Osteocyte (in vitro differentiated cells): Measurements from ENCODE around the gene SIDT2. TPM values are rescaled to one million over a fixed set of nuclear protein-coding genes. Genes with fewer than 3 reads are reported as not detected.

Experiments used
- DNase-seq: peaks from one replicate; pipeline ENCODE4 v3.0.0; 2021; ENCODE audit warnings: mixed read lengths; ENCODE audit not compliant: unreplicated experiment; ENCODE audit errors: extremely low spot score
- H3K27ac Mint-ChIP-seq: one replicate; pipeline ENCODE4 v1.8.0; 2021; ENCODE audit warnings: mild to moderate bottlenecking, mixed read lengths; ENCODE audit not compliant: unreplicated experiment
- H3K27me3 Mint-ChIP-seq: one replicate; pipeline ENCODE4 v1.8.0; 2021; ENCODE audit warnings: mixed read lengths; ENCODE audit not compliant: unreplicated experiment
- H3K36me3 Mint-ChIP-seq: one replicate; pipeline ENCODE4 v1.8.0; 2021; ENCODE audit warnings: mixed read lengths; ENCODE audit not compliant: unreplicated experiment
- H3K4me1 Mint-ChIP-seq: one replicate; pipeline ENCODE4 v1.8.0; 2021; ENCODE audit warnings: mixed read lengths; ENCODE audit not compliant: unreplicated experiment
- H3K4me3 Mint-ChIP-seq: one replicate; pipeline ENCODE4 v1.8.0; 2021; ENCODE audit warnings: mild to moderate bottlenecking, moderate library complexity, mixed read lengths; ENCODE audit not compliant: unreplicated experiment
- H3K9me3 Mint-ChIP-seq: one replicate; pipeline ENCODE4 v1.8.0; 2021; ENCODE audit warnings: mixed read lengths; ENCODE audit not compliant: unreplicated experiment
- total RNA-seq: library from RNA; stranded (reverse); gene quantifications from 2 replicates; pipeline ENCODE4 v1.2.1, GENCODE V29; 2021
- TF ChIP-seq, protein P1 (sequence below): fragments of 200-600 bp; sonication (generic); IDR thresholded peaks from 2 replicates; pipeline ENCODE4 v1.5.0; 2021; ENCODE audit warnings: antibody characterized with exemption, mild to moderate bottlenecking, moderate library complexity

SIDT2 gene
- total RNA-seq, 1 donor from 2014 or later, result 67.3 TPM

DNA sequence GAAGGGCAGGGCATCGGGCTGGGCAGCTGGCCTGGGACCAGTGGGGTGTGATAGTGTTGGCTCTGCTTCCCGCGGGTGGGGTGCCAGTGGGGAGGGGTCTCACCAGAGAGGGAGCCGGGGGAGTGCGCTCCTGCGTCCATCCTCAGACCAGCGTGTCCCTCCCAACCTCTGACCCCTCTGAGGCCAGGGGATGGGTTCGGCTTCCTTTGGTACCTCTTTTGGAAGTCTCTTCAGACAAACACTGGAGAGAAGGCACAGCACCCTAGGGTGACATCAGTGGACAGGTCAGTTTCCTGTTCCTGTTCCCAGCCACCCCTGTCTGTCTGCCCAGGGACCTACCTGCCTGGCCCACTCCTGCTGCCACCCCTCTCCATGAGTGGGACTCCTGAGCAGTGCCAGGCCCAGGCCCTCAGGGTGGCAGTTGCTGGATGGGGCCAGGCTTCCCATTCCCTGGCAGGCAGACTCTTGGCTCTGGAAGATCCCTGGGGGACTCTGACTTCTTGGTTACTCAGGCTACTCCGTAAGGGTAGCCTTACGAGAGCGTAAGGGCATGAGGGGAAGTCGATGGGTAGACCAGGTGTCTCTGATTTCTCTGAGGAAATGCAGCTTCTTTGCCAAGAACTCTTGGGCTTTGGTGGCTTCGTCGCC, 23.2 kb downstream of the SIDT2 start:
- TF ChIP-seq, protein P1, sequence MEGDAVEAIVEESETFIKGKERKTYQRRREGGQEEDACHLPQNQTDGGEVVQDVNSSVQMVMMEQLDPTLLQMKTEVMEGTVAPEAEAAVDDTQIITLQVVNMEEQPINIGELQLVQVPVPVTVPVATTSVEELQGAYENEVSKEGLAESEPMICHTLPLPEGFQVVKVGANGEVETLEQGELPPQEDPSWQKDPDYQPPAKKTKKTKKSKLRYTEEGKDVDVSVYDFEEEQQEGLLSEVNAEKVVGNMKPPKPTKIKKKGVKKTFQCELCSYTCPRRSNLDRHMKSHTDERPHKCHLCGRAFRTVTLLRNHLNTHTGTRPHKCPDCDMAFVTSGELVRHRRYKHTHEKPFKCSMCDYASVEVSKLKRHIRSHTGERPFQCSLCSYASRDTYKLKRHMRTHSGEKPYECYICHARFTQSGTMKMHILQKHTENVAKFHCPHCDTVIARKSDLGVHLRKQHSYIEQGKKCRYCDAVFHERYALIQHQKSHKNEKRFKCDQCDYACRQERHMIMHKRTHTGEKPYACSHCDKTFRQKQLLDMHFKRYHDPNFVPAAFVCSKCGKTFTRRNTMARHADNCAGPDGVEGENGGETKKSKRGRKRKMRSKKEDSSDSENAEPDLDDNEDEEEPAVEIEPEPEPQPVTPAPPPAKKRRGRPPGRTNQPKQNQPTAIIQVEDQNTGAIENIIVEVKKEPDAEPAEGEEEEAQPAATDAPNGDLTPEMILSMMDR, result no peak
- Mint-ChIP-seq H3K4me3 (peak overlapping the region; percentile 82), H3K27ac (peak overlapping the region; percentile 92), H3K36me3 (peaks cover 24% of the 10 kb centered on the region), H3K4me1 (peaks cover 74% of the 10 kb centered on the region), H3K27me3 (no peaks in the 10 kb centered on the region), H3K9me3 (no peaks in the 10 kb centered on the region)
- no peak for DNase-seq

DNA sequence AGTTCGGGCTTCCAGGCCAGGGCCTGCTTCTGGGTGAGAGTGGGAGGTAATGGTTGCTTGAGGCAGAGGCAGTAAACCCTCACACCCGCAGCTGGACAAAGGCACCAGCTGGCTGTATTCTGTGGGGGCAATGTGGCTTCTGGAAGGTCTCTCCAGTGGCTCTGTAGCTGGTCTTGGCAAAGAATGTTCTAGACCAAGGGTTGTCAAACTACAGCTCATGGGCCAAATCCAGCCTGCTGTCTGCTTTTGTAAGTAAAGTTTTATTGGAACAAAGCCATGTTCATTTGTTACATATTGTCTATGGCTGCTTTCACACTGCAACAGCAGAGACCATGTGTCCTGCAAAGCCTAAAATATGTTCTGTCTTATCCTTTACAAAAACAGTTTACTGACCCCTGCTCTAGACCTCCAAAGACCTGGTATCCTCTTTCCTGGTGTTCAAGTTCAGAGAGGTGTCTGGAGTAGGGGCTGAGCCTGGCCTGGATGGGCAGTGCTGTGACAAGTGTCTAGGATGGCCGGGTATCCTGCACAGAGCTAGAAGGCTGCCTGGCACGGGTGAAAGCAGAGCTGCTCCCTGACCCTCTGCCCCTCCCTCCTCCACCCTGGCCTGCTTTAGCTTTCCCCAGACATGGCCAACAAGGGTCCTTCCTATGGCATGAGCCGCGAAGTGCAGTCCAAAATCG, 24.0 kb downstream of the SIDT2 start:
- Mint-ChIP-seq H3K4me3 (peak overlapping the region; percentile 82), H3K9me3 (no peaks in the 10 kb centered on the region), H3K27me3 (no peaks in the 10 kb centered on the region), H3K36me3 (peaks cover 24% of the 10 kb centered on the region), H3K27ac (peak overlapping the region; percentile 92), H3K4me1 (peaks cover 71% of the 10 kb centered on the region)
- no peak for DNase-seq
- TF ChIP-seq, protein P1, result no peak

DNA sequence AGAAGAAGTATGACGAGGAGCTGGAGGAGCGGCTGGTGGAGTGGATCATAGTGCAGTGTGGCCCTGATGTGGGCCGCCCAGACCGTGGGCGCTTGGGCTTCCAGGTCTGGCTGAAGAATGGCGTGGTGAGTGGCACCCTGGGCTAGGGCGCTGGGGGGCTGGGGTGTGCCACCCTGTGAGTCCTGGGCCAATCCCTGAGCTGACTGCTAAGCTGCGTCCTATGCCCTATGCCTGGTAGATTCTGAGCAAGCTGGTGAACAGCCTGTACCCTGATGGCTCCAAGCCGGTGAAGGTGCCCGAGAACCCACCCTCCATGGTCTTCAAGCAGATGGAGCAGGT, 24.5 kb downstream of the SIDT2 start:
- Mint-ChIP-seq H3K27ac (peak overlapping the region; percentile 92), H3K4me3 (peak overlapping the region; percentile 22), H3K36me3 (peaks cover 24% of the 10 kb centered on the region), H3K27me3 (no peaks in the 10 kb centered on the region), H3K9me3 (no peaks in the 10 kb centered on the region), H3K4me1 (peaks cover 66% of the 10 kb centered on the region)
- TF ChIP-seq, protein P1, result no peak
- DNase-seq, result no peak

DNA sequence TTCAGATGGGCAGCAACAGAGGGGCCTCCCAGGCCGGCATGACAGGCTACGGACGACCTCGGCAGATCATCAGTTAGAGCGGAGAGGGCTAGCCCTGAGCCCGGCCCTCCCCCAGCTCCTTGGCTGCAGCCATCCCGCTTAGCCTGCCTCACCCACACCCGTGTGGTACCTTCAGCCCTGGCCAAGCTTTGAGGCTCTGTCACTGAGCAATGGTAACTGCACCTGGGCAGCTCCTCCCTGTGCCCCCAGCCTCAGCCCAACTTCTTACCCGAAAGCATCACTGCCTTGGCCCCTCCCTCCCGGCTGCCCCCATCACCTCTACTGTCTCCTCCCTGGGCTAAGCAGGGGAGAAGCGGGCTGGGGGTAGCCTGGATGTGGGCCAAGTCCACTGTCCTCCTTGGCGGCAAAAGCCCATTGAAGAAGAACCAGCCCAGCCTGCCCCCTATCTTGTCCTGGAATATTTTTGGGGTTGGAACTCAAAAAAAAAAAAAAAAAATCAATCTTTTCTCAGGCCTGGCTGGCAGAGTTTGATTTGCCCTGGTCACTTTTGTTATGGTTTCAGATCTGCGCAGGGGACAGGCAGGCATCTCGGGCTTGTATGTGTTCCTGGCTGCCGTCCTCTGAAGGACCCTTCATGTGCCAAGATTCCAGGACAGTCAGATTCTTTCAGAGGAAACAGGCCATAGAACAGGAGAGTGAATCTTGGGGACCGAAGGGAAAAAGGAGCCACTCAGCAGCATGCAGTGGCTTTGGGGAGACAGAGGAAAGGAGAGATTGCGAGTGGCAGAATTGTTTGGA, 25.9 kb downstream of the SIDT2 start:
- peak overlapping the region; percentile 92 for H3K27ac Mint-ChIP-seq

More for the DNA sequence above, 25.9 kb downstream of the SIDT2 start:
- no peaks in the 10 kb centered on the region for H3K9me3 Mint-ChIP-seq
- H3K4me1 Mint-ChIP-seq, result peaks cover 53% of the 10 kb centered on the region
- no peak for DNase-seq
- H3K4me3 Mint-ChIP-seq, result no peak overlapping the region
- TF ChIP-seq, protein P1, result no peak
- peaks cover 24% of the 10 kb centered on the region for H3K36me3 Mint-ChIP-seq
- no peaks in the 10 kb centered on the region for H3K27me3 Mint-ChIP-seq
